ENCODE data around the gene PDCD4.
A peak's percentile ranks its signal among the peaks of the same experiment; 100 is the strongest.
"Not testable (repeated sequence)": the region's sequence is repeated elsewhere in the genome, so short reads cannot be mapped to it uniquely, and the experiment has no call there.

Gene PDCD4

DNA sequence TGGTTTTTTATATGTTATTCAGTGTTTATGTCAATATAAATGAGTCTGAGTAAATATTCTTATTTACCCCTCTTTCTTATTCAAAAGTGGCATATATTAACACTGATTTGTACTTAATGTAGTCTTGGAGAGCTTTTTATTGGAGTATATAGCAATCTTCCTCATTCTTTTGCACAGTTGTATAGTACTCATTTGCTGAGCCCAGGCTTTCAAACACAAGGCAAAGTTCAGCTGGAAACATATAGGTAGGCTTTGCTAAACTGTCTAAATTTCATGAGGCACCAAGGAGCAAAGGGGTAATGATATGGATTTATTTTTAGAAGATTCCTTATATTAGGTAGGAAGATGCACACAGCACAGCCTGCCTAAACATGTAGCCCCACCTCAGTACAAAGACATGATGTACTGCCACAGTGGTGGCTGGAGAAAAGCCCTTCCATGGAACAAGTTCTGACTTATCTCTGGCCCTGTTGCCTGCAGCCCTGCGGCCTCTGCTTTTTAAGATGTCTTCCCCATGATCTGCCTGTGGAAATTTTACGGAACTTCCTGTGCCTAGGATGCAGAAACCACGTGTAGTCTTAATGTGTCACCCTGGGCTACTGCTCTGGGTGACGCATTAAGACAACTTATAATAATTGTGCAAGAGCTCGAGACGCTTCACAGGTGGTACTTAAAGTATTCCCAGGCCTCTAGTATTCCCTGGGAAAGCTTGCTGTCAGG is 9.6 kb upstream of the PDCD4 start:
- no peak for DNase-seq

GRCh38 chr10:110862961-110863360 is 8.8 kb upstream of the PDCD4 start:
- no peak for DNase-seq

DNA sequence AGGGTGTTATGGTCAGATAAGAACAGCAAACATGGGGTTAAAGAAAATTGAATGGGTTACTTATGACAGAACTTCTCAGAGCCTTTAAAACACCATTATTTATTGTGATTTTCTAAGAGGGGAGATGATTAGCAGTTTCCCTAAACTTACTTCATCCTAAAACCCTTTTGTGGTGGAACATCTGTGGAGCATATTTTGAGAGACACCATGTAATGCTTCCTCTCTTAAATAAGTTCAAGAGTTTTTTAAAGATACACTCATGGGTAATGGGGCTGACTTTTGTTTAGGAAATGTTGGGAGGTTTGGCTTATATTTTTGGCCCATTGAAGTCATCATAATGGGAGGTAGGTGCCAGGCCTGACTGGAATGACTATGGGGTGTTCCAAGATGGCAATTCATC is 8.4 kb upstream of the PDCD4 start:
- no peak for DNase-seq

- no peak for DNase-seq
Measured at GRCh38 chr10:110863956-110864355, 7.8 kb upstream of the PDCD4 start.

GRCh38 chr10:110864662-110865140 is 7.0 kb upstream of the PDCD4 start:
- peak; percentile 87 for DNase-seq

DNA sequence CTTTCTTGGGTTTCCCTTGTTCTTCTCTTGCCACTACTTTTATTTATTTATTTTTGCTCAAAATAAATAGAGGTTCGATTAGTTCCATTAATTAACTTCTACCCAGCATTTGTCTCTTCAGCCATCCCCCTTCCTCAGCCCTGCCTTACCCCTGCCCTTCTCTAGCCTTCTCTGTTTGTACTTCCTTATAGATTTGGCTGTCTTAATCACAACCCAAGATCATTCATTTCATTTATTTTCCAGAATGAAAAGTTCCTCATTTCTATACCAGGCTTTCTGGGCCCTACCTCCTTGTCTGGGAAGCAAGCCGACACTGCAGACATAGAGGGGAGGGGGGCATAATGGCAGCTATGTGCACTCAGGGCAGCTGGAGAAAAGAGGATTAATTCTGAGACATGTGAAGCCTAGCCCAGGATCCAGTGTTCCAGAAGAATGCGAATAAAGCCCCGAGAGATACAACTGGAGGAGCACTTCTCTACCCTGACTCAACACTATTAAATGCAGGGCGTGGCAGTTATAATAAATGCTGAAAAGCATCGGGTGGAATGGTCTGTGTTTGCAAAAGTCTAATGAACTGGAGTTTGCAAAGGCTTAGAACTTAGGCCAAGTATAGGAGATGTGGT is 6.4 kb upstream of the PDCD4 start:
- no peak for DNase-seq

- no peak for DNase-seq
Measured at GRCh38 chr10:110865809-110866482, 5.8 kb upstream of the PDCD4 start.

- DNase-seq = not testable (repeated sequence)
Measured at GRCh38 chr10:110867011-110867806, 4.5 kb upstream of the PDCD4 start.

DNA sequence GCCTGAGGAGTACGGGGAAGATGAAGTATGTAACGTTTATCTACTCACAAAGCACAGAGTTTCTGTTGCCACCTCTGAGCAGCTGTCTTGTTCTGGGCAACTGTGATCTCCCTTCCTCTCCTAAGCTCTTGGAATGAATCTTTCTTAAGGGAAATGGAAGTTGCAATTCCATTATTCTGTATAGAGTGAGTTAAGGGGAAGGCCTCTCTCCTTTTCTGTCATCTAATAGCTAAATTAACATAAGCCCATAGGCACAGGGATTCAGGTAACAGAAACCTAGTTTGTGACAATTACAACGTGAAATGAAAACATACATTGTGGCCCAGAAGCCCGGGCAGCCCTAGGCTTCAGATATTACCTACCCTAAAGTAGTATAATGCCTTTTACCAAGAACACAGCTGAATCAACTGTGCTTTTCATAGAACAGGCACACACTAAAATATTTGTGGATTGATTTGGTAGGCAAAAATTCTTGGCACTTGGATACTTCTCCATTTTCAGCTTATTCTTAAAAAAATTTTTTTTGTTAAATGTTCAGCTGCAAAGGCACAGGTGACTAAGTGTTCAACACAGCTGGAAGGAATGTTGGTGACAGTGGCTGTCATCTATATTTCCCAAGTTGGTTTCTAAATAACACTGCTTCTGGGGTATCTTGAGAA is 3.8 kb upstream of the PDCD4 start:
- no peak for DNase-seq

DNA sequence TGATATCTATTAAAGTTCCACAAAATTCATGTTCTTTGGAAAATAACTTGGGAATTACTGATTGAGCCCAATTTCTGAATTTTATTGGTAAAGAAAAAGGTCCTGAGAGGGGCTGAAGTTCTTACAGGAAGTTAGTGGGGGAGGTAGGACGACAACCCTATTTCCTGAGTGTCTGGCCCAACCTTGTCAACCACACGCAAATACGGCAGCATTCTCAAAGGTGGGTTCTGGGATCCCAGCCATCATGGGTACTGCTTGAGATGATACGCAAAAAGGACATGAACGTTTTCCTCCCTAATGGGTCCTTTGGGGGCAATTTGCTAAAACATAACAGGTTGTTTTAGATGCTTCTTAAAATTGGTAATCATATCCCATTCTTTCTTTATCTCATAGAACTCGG is 2.7 kb upstream of the PDCD4 start:
- DNase-seq = peak; percentile 77

DNA sequence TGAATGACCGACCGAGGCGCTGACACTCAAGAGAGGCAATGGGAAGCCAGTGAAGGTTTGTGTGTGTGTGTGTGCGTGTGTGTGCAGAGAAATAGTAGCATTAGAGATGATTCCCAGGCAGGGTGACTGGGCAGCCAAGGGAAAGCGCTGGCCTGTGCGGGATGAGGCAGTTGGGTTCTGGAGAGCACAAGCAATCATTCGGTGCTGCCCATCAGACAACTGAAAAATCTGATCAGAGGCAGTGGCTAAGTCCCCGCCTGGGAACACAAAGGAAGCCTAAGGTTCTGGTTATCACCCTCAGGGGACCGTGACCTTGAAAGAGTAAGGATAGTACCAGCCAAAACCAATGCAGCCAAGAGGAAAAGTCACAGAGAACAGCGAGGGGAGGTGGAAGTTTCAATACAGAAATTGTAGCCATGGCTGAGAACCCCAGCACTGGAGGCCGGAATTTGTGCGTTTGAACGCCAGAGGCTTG is 868 bp upstream of the PDCD4 start:
- no peak for DNase-seq

DNA sequence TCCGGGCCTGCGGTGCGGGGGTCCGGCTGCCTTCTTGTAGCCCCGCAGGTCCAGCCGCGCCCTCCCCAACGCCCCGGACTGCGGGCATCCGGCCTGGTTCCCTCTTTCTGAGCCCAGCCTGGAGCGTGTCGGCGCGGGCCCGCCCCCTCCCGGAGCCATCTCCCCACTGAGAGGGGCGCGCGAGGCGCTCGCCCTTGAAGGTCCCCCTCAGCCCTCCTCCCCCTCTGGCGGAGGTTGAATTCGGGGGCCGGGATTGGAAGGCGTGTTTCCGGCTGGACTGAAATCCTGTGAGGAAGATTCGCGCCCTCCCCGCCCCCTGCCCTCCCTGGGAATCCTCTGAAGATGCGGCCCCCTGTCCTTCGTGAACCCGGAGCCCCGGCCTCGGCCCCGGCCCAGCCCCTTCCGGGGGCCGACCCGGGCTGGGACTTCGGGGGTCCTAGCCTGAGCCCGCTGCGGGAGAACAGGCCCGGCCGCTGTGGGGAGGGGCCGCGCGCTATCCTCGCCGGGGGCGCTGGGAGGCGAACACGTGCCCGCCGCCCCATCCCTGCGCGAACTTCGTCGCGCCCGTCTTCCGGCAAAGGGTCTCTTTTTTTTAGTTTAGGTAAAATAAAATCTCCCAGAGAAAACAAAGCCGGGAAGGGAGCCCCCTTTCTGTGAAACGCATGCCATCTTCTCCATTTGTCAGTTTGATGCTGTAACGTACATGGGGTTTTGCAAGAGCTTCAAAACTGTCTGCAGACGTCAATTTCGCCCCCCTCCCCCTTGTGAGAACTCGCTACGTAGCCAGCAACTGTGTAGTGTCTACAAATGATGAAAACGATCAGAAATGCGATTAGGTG is 636 bp downstream of the PDCD4 start:
- peak; percentile 89 for DNase-seq

- DNase-seq = no peak
Measured at GRCh38 chr10:110872984-110873923, 1.5 kb downstream of the PDCD4 start.

GRCh38 chr10:110873951-110874350 is 2.2 kb downstream of the PDCD4 start:
- DNase-seq = no peak

- no peak for DNase-seq
Measured at GRCh38 chr10:110876000-110876399, 4.3 kb downstream of the PDCD4 start.

DNA sequence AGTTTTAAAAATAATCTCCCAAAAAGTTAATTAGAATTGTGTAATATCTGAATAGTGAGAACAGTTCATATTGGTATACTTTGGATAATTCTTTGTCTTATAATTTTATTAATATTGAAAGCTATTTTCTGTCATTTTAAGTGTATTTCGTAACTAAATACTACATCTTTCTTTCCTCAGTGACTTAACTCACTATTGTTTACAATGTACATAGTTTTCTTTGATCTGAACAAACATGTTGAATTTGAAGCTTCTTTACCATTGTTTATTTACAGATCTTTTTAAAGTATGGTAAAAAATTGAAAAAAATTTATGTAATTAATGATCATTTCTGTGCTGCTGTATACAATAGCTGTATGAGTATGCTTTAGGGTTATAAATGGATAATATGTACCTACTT is 5.1 kb downstream of the PDCD4 start:
- no peak for DNase-seq

- DNase-seq = no peak
Measured at GRCh38 chr10:110880012-110880411, 8.3 kb downstream of the PDCD4 start.

GRCh38 chr10:110881247-110881646 is 9.5 kb downstream of the PDCD4 start:
- DNase-seq = no peak

DNA sequence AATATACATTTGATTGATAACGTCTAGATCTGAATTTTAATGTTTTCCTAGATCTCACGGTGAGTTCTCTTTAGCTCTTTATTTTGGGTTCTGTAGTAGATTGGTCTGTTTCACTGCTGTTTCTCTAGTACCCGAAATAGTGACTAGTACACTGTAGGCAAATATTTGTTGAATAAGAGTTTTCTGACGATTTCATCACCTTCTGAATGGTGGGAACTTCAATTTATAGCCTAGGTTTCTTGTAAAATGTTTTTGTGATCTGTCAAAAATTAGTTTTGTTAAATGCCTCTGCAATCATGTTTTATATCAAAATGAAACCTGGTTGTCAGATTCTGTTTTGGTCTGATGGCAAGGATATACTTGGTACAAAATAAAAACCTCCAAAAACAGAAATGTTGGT is 10.2 kb downstream of the PDCD4 start:
- DNase-seq = no peak

DNA sequence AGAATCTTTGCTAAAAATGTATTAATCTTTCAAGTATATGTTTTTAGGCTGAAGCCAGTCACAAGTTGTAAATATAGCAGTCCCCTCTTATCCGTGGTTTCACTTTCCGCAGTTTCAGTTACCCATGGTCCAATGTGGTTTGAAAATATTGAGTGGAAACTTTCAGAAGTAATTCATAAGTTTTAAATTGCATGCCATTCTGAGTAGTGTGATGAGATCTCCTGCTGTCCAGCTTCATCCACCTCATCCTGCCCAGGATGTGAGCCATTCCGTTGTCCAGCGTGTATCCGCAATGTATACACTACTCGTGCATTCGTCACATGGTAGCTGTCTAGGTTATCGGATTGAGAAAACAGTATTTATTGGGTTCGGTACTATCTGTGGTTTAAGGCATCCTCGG is 12.2 kb downstream of the PDCD4 start:
- DNase-seq = no peak
